Upper lobe of right lung (tissue), 1 donor: ENCODE results near the gene FAM83D. TPM values are rescaled to one million over a fixed set of nuclear protein-coding genes. Genes with fewer than 3 reads are reported as not detected.
A peak's percentile ranks its signal among the peaks of the same experiment; 100 is the strongest.

ENCODE experiments used
- ATAC-seq: fragments of 200-7000 bp; cut with Tn5 transposase; one replicate; pipeline ENCODE4 v1.9.1; 2020; ENCODE audit warnings: mild to moderate bottlenecking, moderate library complexity
- DNase-seq: peaks from one replicate; pipeline ENCODE4 v3.0.0-alpha.2; 2020
- H3K27ac ChIP-seq: fragments of 200-600 bp; one replicate; pipeline ENCODE4 v1.8.0; 2022
- H3K27me3 ChIP-seq: fragments of 200-600 bp; one replicate; pipeline ENCODE4 v1.8.0; 2022; ENCODE audit warnings: mild to moderate bottlenecking
- H3K36me3 ChIP-seq: fragments of 200-600 bp; one replicate; pipeline ENCODE4 v1.8.0; 2022
- H3K4me1 ChIP-seq: fragments of 200-600 bp; one replicate; pipeline ENCODE4 v1.8.0; 2022
- H3K4me3 ChIP-seq: fragments of 200-600 bp; one replicate; pipeline ENCODE4 v1.8.0; 2022; ENCODE audit warnings: mild to moderate bottlenecking
- H3K9me3 ChIP-seq: fragments of 200-600 bp; one replicate; pipeline ENCODE4 v1.8.0; 2022
- CTCF ChIP-seq: fragments of 200-600 bp; IDR thresholded peaks from one replicate; pipeline ENCODE4 v1.8.0; 2022; ENCODE audit warnings: antibody characterized with exemption
- intact Hi-C: fragments of 100-400 bp; cut with DNase I; formaldehyde crosslinking; loops from one replicate; pipeline ENCODE4 v1.11.0; 2022
- total RNA-seq: library from RNA; stranded (reverse); fragmentation: NEBNext Ultra II Directional; extraction: Animal tissue kit (Norgen Biotek cat#: 25700); gene quantifications from one replicate; pipeline ENCODE4 v1.2.1, GENCODE V29; 2021
- donor health status: DM: no; HTN: yes; CAD: no; lungs with severe emphysema.

Gene FAM83D
- total RNA-seq, 1 donor from 2014 or later = 2.0 TPM

DNA sequence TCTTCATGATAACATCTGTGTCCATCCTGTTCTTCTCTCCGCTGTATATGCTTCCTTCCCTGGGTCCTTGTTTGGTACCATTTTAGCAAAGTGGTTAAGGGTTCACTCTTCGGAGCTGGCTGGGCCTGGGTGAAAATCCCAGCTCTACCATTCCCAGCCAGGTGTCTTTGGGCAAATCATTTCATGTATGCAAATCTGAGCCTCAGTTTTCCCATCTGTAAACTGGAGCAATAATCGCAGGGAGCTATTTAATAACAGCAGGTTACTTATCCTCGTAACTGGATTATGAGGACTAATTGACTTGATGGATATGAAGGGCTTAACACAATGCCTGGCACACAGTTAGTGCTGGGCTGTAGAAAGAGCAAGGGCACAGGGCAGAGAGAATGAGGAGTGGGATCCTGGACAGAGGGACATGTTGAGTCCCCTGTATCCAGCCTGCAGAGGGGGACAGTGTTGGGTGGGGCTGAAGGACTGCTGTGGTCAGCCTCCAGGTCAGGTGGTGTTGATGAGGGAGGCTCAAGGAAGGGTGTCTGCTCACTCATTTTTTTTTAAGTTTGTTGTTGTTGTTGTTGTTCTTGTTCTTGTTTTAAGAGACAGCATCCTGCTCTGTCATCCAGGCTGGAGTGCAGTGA, 44.3 kb upstream of the FAM83D start:
- Histone ChIP-seq H3K27ac (no peak overlapping the region), H3K36me3 (no peaks in the 10 kb centered on the region), H3K27me3 (no peaks in the 10 kb centered on the region), H3K4me3 (no peak overlapping the region), H3K4me1 (peaks cover 16% of the 10 kb centered on the region), H3K9me3 (no peaks in the 10 kb centered on the region)
- peak; percentile 5 for DNase-seq
- intact Hi-C loops = no loop called here
- TF ChIP-seq CTCF = no peak
- no peak for ATAC-seq

DNA sequence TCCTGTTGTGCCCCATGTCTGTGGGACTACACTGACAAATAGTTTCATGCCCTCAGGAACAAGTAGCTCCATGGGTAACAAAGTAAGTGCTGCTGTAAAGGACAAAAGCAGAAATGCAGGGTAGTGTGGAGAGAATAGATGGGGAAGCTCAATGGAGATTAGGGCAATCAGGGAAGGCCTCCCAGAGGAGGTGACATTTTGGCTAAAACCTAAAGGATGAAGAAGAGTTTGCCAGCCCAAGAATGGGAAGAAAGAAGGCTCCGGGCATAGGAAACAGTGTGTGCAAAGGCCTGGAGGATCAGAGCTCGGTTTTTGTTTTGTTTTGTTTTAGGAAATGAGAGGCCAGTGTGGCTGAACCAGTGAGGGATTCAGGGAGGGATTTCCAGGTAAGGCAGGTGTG, 43.6 kb upstream of the FAM83D start:
- Histone ChIP-seq H3K27ac (no peak overlapping the region), H3K4me3 (no peak overlapping the region), H3K9me3 (no peaks in the 10 kb centered on the region), H3K36me3 (no peaks in the 10 kb centered on the region), H3K4me1 (peaks cover 13% of the 10 kb centered on the region), H3K27me3 (no peaks in the 10 kb centered on the region)
- DNase-seq (no peak), ATAC-seq (no peak)
- TF ChIP-seq CTCF = no peak
- intact Hi-C loops = no loop called here

GRCh38 chr20:38883081-38883980, 42.9 kb upstream of the FAM83D start:
- H3K36me3 ChIP-seq = no peaks in the 10 kb centered on the region
- H3K9me3 ChIP-seq = no peaks in the 10 kb centered on the region
- ATAC-seq (peak; percentile 13), DNase-seq (peak; percentile 59)
- intact Hi-C loops = no loop called here
- no peaks in the 10 kb centered on the region for H3K27me3 ChIP-seq
- no peak overlapping the region for H3K27ac ChIP-seq
- H3K4me3 ChIP-seq = no peak overlapping the region
- H3K4me1 ChIP-seq = peaks cover 13% of the 10 kb centered on the region
- no peak for TF ChIP-seq CTCF

DNA sequence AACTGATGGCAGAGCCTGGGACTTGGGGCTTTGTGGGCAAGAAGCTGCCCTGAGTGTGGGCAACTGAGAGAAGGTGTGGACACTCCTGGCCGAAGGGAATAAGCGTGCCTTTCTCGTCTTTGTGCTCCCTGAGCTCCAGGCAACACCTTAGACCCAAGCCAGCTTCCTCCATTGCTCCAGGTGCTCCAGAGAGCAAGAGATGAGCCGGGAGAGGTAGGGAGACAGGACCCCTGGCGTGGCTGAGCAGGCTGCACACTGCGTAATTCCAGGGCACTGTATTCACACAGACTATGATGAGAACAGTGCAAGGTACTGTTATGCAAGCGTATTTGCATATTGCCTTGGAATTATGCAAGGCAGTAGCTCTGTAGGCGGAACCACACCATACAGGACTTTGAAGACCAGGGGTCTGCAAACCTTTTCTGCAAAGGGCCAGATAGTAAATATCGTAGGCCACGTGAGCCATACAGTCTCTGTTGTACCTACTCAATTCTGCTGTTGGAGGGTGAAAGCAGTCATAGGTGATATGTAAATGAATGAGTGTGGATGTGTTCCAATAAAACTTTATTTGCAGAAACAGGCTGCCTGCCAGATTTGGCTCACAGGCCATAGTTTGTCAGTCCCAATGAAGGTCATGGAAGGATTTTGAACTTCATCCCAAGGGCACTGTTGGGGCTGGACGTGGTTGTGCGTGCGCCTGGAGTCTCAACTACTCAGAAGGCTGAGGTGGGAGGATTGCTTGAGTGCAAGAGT, 42.1 kb upstream of the FAM83D start:
- peak; percentile 44 for DNase-seq
- H3K36me3 ChIP-seq = no peaks in the 10 kb centered on the region
- H3K27ac ChIP-seq = no peak overlapping the region
- H3K27me3 ChIP-seq = no peaks in the 10 kb centered on the region
- H3K4me3 ChIP-seq = no peak overlapping the region
- H3K9me3 ChIP-seq = no peaks in the 10 kb centered on the region
- ATAC-seq = no peak
- peaks cover 13% of the 10 kb centered on the region for H3K4me1 ChIP-seq
- TF ChIP-seq CTCF = no peak
- intact Hi-C loops = no loop called here

- DNase-seq (peak; percentile 25), ATAC-seq (no peak)
- intact Hi-C loops = no loop called here
- no peak overlapping the region for H3K27ac ChIP-seq
- no peaks in the 10 kb centered on the region for H3K27me3 ChIP-seq
- no peaks in the 10 kb centered on the region for H3K9me3 ChIP-seq
- no peak overlapping the region for H3K4me3 ChIP-seq
- no peak for TF ChIP-seq CTCF
- H3K4me1 ChIP-seq = peaks cover 13% of the 10 kb centered on the region
- no peaks in the 10 kb centered on the region for H3K36me3 ChIP-seq
Measured at GRCh38 chr20:38885357-38885756, 40.9 kb upstream of the FAM83D start.
